Large intestine (tissue), 3 donors: ENCODE results near the gene ATM. TPM values are rescaled to one million over a fixed set of nuclear protein-coding genes. Genes with fewer than 3 reads are reported as not detected.

Experiments
- DNase-seq, 2 donors: peaks; one replicate each; pipeline versions ENCODE4 v3.0.0 to v3.0.0-alpha.2; 2013
- H3K27ac ChIP-seq: one replicate; pipeline ENCODE4 v1.5.1; 2013; ENCODE audit warnings: low read length
- H3K27me3 ChIP-seq: 2 replicates; pipeline ENCODE4 v1.6.1; 2013; ENCODE audit warnings: low read length; ENCODE audit not compliant: control insufficient read depth, insufficient read depth
- H3K36me3 ChIP-seq: 2 replicates; pipeline ENCODE4 v1.6.1; 2013; ENCODE audit warnings: low read length; ENCODE audit not compliant: control insufficient read depth, insufficient read depth
- H3K4me1 ChIP-seq: one replicate; pipeline ENCODE4 v1.6.1; 2013; ENCODE audit warnings: low read length; ENCODE audit not compliant: control insufficient read depth, insufficient read depth
- H3K4me3 ChIP-seq: one replicate; pipeline ENCODE4 v1.5.1; 2013; ENCODE audit warnings: low read length
- H3K9me3 ChIP-seq: one replicate; pipeline ENCODE4 v1.6.1; 2013; ENCODE audit warnings: mild to moderate bottlenecking, low read depth, low read length, moderate library complexity; ENCODE audit not compliant: control insufficient read depth
- WGBS: methylation state at CpG from one replicate; pipeline ENCODE4 v1.1.5; 2013; ENCODE audit warnings: low lambda C conversion rate; ENCODE audit not compliant: insufficient coverage; 5-methylcytosine and 5-hydroxymethylcytosine counted together
- polyA plus RNA-seq: library from polyadenylated mRNA; unstranded; fragments of 120-200 nt; gene quantifications from one replicate; pipeline ENCODE4 v1.2.1, GENCODE V29; 2013

Gene ATM
- polyA plus RNA-seq, 1 donor: 34.7 TPM

DNA sequence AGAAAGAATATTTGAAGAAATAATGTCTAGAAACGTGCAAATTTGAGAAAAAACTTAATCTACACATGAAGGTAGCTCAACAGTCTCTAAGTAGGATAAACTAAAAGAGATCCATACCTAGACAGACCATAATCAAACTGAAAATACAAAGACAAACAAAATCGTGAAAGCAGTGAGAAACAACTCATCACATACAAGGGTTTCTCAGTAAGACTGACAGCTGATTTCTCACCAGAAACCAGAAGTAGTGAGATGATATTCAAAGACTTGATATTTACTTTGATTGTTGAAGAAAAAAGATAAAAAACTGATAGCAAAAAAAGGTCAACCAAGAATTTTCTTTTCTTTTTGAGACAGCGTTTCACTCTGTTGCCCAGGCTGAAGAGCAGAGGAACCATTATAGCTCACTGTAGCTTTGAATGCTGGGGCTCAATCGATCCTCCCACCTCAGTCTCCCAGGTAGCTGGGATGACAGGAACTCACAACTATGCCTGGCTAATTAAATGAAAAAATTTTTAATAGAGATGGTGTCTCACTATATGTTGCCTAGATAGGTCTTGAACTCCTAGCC, 17.9 kb upstream of the ATM start:
- Histone ChIP-seq H3K4me3 (no peak overlapping the region), H3K27me3 (no peaks in the 10 kb centered on the region), H3K27ac (no peak overlapping the region), H3K36me3 (peaks cover 45% of the 10 kb centered on the region), H3K9me3 (peaks cover 41% of the 10 kb centered on the region), H3K4me1 (no peaks in the 10 kb centered on the region)
- DNase-seq: no peak
- whole genome bisulfite sequencing: 100% methylated on average over 1 of the region's 4 CpGs

DNA sequence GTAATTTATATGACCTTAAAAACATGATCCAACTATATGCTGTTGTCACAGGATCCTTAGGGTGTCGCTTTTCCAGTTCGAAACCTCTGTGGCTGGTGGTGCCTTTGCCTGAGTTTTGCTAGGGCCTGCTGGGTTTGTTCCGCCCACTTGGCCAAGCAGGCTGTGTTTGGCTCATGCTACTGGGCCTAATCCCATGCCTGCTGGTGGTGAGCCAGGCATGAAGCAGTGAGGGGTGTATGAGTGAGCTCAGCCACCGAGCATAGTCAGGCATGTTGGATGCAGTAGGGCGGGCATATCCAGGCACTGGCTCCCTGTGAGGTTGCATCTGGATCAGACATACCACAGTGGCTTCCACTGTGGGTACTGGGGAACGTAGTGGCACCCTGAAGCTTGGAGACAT, 16.7 kb upstream of the ATM start:
- H3K4me1 ChIP-seq: no peaks in the 10 kb centered on the region
- H3K27me3 ChIP-seq: no peaks in the 10 kb centered on the region
- no peak for DNase-seq
- no peak overlapping the region for H3K4me3 ChIP-seq
- no CpG with 5 or more reads among the region's 6 CpGs for WGBS
- peaks cover 43% of the 10 kb centered on the region for H3K9me3 ChIP-seq
- H3K36me3 ChIP-seq: peaks cover 53% of the 10 kb centered on the region
- no peak overlapping the region for H3K27ac ChIP-seq

DNA sequence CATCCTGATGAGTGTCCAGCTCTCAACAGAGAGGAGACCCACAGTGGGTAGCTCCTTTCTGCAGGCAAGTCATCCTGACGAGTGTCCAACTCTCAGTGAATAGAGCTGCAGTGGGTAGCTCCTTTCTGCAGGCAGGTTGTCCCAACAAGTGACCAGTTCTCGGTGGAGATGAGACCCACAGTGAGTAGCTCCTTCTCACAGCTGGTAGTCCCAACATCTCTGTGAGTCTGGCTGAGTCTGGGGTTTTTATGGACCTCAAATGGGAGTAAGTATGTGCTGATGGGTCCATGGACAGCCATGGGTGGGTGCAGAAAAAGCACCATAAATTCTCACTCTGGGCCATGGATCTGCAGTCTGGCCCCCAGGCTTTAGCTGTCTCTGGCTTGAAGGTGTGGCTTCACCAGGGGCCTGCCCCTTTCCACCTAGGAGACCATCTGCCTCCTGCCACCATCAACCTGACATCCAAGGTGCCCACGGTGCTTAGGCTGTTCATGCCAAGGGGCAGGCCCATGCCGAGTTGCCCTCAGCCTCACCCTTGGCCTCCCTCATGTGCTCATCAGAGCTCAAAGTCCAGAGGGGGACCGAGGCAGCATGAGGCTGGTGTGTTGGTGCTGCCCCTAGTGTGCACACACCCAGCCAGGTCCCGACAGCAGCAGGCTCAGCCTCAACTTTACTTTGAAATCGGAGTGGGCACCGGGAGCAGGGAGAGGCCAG, 15.7 kb upstream of the ATM start:
- Histone ChIP-seq H3K27ac (no peak overlapping the region), H3K9me3 (peaks cover 43% of the 10 kb centered on the region), H3K27me3 (no peaks in the 10 kb centered on the region), H3K4me3 (no peak overlapping the region), H3K4me1 (no peaks in the 10 kb centered on the region), H3K36me3 (peaks cover 54% of the 10 kb centered on the region)
- WGBS: no CpG with 5 or more reads among the region's 8 CpGs
- DNase-seq: no peak

- Histone ChIP-seq H3K27ac (no peak overlapping the region), H3K36me3 (peaks cover 54% of the 10 kb centered on the region), H3K4me1 (no peaks in the 10 kb centered on the region), H3K9me3 (peaks cover 43% of the 10 kb centered on the region), H3K27me3 (no peaks in the 10 kb centered on the region), H3K4me3 (no peak overlapping the region)
- WGBS: no CpG with 5 or more reads among the region's 6 CpGs
- no peak for DNase-seq
These were observed 15.2 kb upstream of the ATM start for GRCh38 chr11:108207683-108208060.

DNA sequence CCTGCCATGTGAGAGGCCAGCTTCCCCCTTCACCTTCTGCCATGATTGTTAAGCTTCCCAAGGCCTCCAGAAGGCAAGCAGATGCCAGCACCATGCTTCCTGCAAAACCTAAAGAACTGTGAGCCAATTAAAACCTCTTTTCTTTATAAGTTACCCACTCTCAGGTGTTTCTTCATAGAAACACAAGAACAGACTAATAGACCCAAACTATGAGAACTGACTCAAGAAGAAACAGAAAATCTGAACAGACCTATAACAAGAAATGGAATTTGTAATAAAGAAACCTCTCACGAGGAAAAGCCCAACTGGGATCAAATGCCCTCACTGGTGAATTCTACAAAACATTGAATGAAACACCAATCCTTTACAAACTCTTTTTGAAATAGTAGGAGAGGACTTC, 12.4 kb upstream of the ATM start:
- no peak overlapping the region for H3K4me3 ChIP-seq
- WGBS: 100% methylated on average over 1 of the region's 1 CpG
- peaks cover 43% of the 10 kb centered on the region for H3K36me3 ChIP-seq
- no peaks in the 10 kb centered on the region for H3K27me3 ChIP-seq
- H3K27ac ChIP-seq: no peak overlapping the region
- peaks cover 32% of the 10 kb centered on the region for H3K9me3 ChIP-seq
- no peak for DNase-seq
- no peaks in the 10 kb centered on the region for H3K4me1 ChIP-seq

DNA sequence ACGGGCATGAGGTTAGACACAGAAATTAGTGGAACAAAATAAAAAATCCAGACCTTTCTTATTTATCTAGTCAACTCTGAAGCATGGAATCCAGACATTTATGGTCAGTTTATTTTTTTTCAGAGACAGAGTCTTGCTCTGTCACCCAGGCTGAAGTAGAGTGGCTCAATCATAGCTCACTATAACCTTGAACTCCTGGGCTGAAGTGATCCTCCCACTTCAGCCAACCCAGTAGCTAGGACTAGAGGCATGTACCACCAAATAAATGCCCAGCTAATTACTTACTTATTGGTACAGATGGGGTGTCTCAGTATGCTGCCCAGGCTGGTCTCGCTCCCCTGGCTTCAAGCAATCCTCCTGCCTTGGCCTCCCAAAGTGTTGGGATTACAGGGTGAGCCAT, 9.1 kb upstream of the ATM start:
- no peaks in the 10 kb centered on the region for H3K4me1 ChIP-seq
- H3K36me3 ChIP-seq: peaks cover 17% of the 10 kb centered on the region
- peaks cover 3% of the 10 kb centered on the region for H3K9me3 ChIP-seq
- H3K27ac ChIP-seq: no peak overlapping the region
- WGBS: no CpG with 5 or more reads among the region's 2 CpGs
- H3K4me3 ChIP-seq: no peak overlapping the region
- no peaks in the 10 kb centered on the region for H3K27me3 ChIP-seq
- no peak for DNase-seq

DNA sequence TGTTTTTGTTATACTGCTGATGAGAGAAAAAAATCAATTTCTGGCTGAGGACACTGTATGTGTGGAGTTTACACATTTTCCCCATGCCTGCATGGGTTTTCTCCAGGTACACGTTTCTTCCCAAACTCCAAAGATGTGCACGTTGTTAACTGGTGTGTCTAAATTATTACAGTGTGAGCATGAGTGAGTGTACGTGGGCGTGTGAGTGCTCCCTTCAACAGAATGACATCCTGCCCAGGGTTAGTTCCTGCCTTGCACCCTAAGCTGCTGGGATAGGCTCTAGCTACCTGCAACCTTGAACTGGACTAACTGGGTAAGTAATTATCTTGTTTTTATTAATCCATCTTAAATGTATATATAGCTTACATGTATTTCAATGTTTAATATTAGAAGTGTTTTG, 5.9 kb upstream of the ATM start:
- H3K27me3 ChIP-seq: no peaks in the 10 kb centered on the region
- H3K36me3 ChIP-seq: peaks cover 4% of the 10 kb centered on the region
- H3K4me1 ChIP-seq: no peaks in the 10 kb centered on the region
- no peaks in the 10 kb centered on the region for H3K9me3 ChIP-seq
- DNase-seq: no peak
- no CpG with 5 or more reads among the region's 4 CpGs for whole genome bisulfite sequencing
- H3K4me3 ChIP-seq: no peak overlapping the region
- H3K27ac ChIP-seq: no peak overlapping the region

- DNase-seq: no peak
- WGBS: 77% methylated on average over 2 of the region's 2 CpGs
These were observed 4.4 kb upstream of the ATM start for GRCh38 chr11:108218455-108218854.

GRCh38 chr11:108218912-108219783, 3.7 kb upstream of the ATM start:
- no peaks in the 10 kb centered on the region for H3K36me3 ChIP-seq
- DNase-seq: no peak
- WGBS: 84% methylated on average over 3 of the region's 7 CpGs
- no peak overlapping the region for H3K27ac ChIP-seq
- H3K27me3 ChIP-seq: no peaks in the 10 kb centered on the region
- H3K4me3 ChIP-seq: no peak overlapping the region
- H3K9me3 ChIP-seq: no peaks in the 10 kb centered on the region
- H3K4me1 ChIP-seq: peaks cover 5% of the 10 kb centered on the region

More at GRCh38 chr11:108218455-108218854, 4.4 kb upstream of the ATM start:
- H3K4me1 ChIP-seq: no peaks in the 10 kb centered on the region
- H3K27me3 ChIP-seq: no peaks in the 10 kb centered on the region
- no peaks in the 10 kb centered on the region for H3K9me3 ChIP-seq
- no peak overlapping the region for H3K4me3 ChIP-seq
- H3K27ac ChIP-seq: no peak overlapping the region
- H3K36me3 ChIP-seq: peaks cover 4% of the 10 kb centered on the region

DNA sequence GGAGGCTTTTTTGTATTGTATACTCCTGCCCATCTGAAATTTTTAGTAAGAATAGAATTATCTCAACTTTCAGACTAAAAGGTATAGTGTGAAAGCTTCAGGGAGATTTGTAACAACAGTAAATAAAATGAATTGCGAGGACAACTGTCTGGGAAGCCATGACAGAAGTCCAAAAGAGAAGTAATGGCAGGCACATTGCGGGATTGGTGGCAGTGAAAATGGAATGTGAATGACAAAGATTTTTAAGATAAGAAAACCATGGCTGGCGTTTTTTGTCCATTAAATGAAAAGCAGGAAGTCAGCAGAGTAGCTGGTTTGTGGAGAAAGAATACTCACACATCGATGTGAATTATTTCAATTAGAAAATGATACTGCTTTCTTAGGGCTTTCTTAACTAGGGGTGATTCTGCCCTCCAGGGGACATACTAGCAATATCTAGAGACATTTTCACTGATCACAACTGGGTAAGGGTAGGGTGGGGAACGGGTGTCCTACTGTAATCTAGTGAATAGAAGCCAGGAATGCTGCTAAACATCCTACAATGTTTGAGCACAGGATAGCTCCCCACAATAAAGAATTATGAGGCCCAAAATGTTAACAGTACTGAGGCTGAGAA, 2.0 kb upstream of the ATM start:
- Histone ChIP-seq H3K27me3 (no peaks in the 10 kb centered on the region), H3K9me3 (no peaks in the 10 kb centered on the region), H3K4me1 (peaks cover 6% of the 10 kb centered on the region), H3K36me3 (no peaks in the 10 kb centered on the region), H3K27ac (no peak overlapping the region), H3K4me3 (peak overlapping the region; percentile 93)
- no peak for DNase-seq
- 69% methylated on average over 3 of the region's 5 CpGs for WGBS
